Caco-2 (cell line): ENCODE measurements around the gene OR11G2. TPM values are rescaled to one million over a fixed set of nuclear protein-coding genes. Genes with fewer than 3 reads are reported as not detected.

ENCODE experiments used
- BruUV-seq: library from RNA; stranded (reverse); fragments of 400-500 nt; replicated peaks from 2 replicates; lab custom pipeline; 2021; lab: Mats Ljungman, UMichigan
- CTCF ChIA-PET: fragments of 300-600 bp; sonication (Branson Sonifier 250); formaldehyde crosslinking; loops from one replicate; lab custom pipeline; 2022; ENCODE audit warnings: antibody characterized with exemption; lab: Charles Lee
- POLR2A ChIA-PET: fragments of 300-600 bp; sonication (Branson Sonifier 250); formaldehyde crosslinking; loops from one replicate; lab custom pipeline; 2022; ENCODE audit warnings: antibody characterized with exemption; lab: Charles Lee
- DNase-seq, 2 experiments: peaks; one replicate each; pipeline versions ENCODE4 v3.0.0 to v3.0.0-alpha.2; 2020 to 2022
- H3K27me3 ChIP-seq: replicated peaks from 2 replicates; pipeline ENCODE4 v1.6.0; 2011; ENCODE audit warnings: low read length; ENCODE audit not compliant: control insufficient read depth, insufficient read depth
- H3K36me3 ChIP-seq: 2 replicates; pipeline ENCODE4 v1.5.1; 2011; ENCODE audit warnings: low read length; ENCODE audit not compliant: control insufficient read depth, insufficient read depth
- H3K4me1 ChIP-seq: fragments of 250-450 bp; sonication (Bioruptor Pico); 2 replicates; pipeline ENCODE4 v1.5.1; 2020; ENCODE audit warnings: mild to moderate bottlenecking
- H3K4me3 ChIP-seq: 2 replicates; pipeline ENCODE4 v1.5.1; 2011; ENCODE audit warnings: low read depth, mild to moderate bottlenecking, control low read depth, low read length
- H3K9me3 ChIP-seq: fragments of 250-450 bp; sonication (Bioruptor Pico); 2 replicates; pipeline ENCODE4 v1.5.1; 2020; ENCODE audit warnings: mild to moderate bottlenecking, moderate library complexity
- H3K27ac Mint-ChIP-seq: one replicate; pipeline ENCODE4 v1.8.0; 2022; ENCODE audit warnings: mixed read lengths; ENCODE audit not compliant: unreplicated experiment
- H3K27me3 Mint-ChIP-seq: one replicate; pipeline ENCODE4 v1.8.0; 2022; ENCODE audit warnings: mixed read lengths; ENCODE audit not compliant: insufficient read depth, unreplicated experiment
- H3K36me3 Mint-ChIP-seq: one replicate; pipeline ENCODE4 v1.8.0; 2022; ENCODE audit warnings: mild to moderate bottlenecking, mixed read lengths; ENCODE audit not compliant: insufficient read depth, unreplicated experiment
- H3K4me1 Mint-ChIP-seq: one replicate; pipeline ENCODE4 v1.8.0; 2022; ENCODE audit warnings: low read depth, mixed read lengths; ENCODE audit not compliant: unreplicated experiment
- H3K4me3 Mint-ChIP-seq: one replicate; pipeline ENCODE4 v1.8.0; 2022; ENCODE audit warnings: mild to moderate bottlenecking, moderate library complexity, mixed read lengths; ENCODE audit not compliant: unreplicated experiment
- H3K9me3 Mint-ChIP-seq: one replicate; pipeline ENCODE4 v1.8.0; 2022; ENCODE audit warnings: mixed read lengths; ENCODE audit not compliant: unreplicated experiment
- CTCF ChIP-seq, 2 experiments: fragments of 200-600 bp in 1 of 2; IDR thresholded peaks; 1 replicate in 1 of 2; 2 replicates in 1 of 2; pipeline versions ENCODE4 v1.5.1 to v1.8.0; 2011 to 2022; ENCODE audit warnings: antibody characterized with exemption in 1 of 2, control low read depth in 1 of 2, inconsistent platforms in 1 of 2, low read depth in 1 of 2, low read length in 1 of 2, mild to moderate bottlenecking in 1 of 2, moderate library complexity in 1 of 2; ENCODE audit not compliant: insufficient read depth in 1 of 2, severe bottlenecking in 1 of 2, unreplicated experiment in 1 of 2
- intact Hi-C: fragments of 100-400 bp; cut with micrococcal nuclease; formaldehyde crosslinking; loops from one replicate; pipeline ENCODE4 v1.10.0; 2022; ENCODE audit not compliant: unreplicated experiment
- total RNA-seq: library from RNA; stranded (reverse); gene quantifications from 2 replicates; pipeline ENCODE4 v1.2.3, GENCODE V29; 2022

OR11G2 gene
- total RNA-seq, 1 experiment from 2014 or later: not detected

GRCh38 chr14:20247646-20248246, 57.0 kb downstream of the OR11G2 start:
- Histone ChIP-seq H3K9me3 (peaks cover 4% of the 10 kb centered on the region), H3K4me1 (no peaks in the 10 kb centered on the region), H3K36me3 (no peaks in the 10 kb centered on the region), H3K27me3 (no peaks in the 10 kb centered on the region; the same call in 1 of the 2 replicates), H3K4me3 (no peak overlapping the region)
- H3K4me3 Mint-ChIP-seq: no peak overlapping the region
- H3K4me1 Mint-ChIP-seq: no peaks in the 10 kb centered on the region
- BruUV-seq: no TSS peak
- no peak overlapping the region for H3K27ac Mint-ChIP-seq
- peaks cover 3% of the 10 kb centered on the region for H3K27me3 Mint-ChIP-seq
- H3K36me3 Mint-ChIP-seq: no peaks in the 10 kb centered on the region
- peaks cover 8% of the 10 kb centered on the region for H3K9me3 Mint-ChIP-seq
- peak; percentile 52 to 75 for TF ChIP-seq CTCF (IDR thresholded peaks at IDR 0.05; ENCODE audit: insufficient read depth in 1 of 2, low read depth in 1 of 2, low read length in 1 of 2, severe bottlenecking in 1 of 2, unreplicated experiment in 1 of 2)
- POLR2A ChIA-PET: no interaction called here
- CTCF ChIA-PET: interaction anchor here (0.5 to 1.0 kb wide), 3 partner anchors 47 to 95 kb away, joined by 3 to 4 read pairs (median 3); no protein-coding TSS in a partner anchor
- DNase-seq: peak in 1 of 2 experiments; percentile 34
- intact Hi-C loops: no loop called here

Other genes with a start within 250 kb of the OR11G2 start
- gene OR4K15, start 215.3 kb upstream of the OR11G2 start, total RNA-seq: not detected in 2 replicates
- not detected in 2 replicates for gene OR4Q2, start 188.7 kb upstream of the OR11G2 start, total RNA-seq
- gene OR4K14, start 171.6 kb upstream of the OR11G2 start, total RNA-seq: not detected in 2 replicates
- not detected in 2 replicates for gene OR4K13, start 154.9 kb upstream of the OR11G2 start, total RNA-seq
- gene OR4L1, start 130.9 kb upstream of the OR11G2 start, total RNA-seq: not detected in 2 replicates
- gene OR4K17, start 80.2 kb upstream of the OR11G2 start, total RNA-seq: not detected in 2 replicates
- not detected in 2 replicates for gene OR4N5, start 52.1 kb upstream of the OR11G2 start, total RNA-seq
- gene OR11H6, start 32.8 kb downstream of the OR11G2 start, total RNA-seq: not detected in 2 replicates
- gene OR11H7, start 38.1 kb downstream of the OR11G2 start, total RNA-seq: not detected in 2 replicates
- gene OR11H4, start 48.4 kb downstream of the OR11G2 start, total RNA-seq: not detected in 2 replicates
- gene TTC5, start 115.1 kb downstream of the OR11G2 start, total RNA-seq: 20.6 and 27.2 TPM in 2 replicates
- gene CCNB1IP1, start 142.4 kb downstream of the OR11G2 start, total RNA-seq: 111 and 118 TPM in 2 replicates
- 41.1 and 49.4 TPM in 2 replicates for gene PARP2, start 152.7 kb downstream of the OR11G2 start, total RNA-seq
- 18.8 and 23.2 TPM in 2 replicates for gene TEP1, start 222.6 kb downstream of the OR11G2 start, total RNA-seq
- not detected in 2 replicates for gene KLHL33, start 245.3 kb downstream of the OR11G2 start, total RNA-seq